Activated CD4-positive, alpha-beta T cell treated with anti-CD3 and anti-CD28 coated beads, Interleukin-2, Interleukin-6, amounts not matched to agents 100 ng/mL and 50 ng/mL, durations not matched to agents 16 hours and 8 hours (primary cell): Measurements from ENCODE around the gene PTPRG.

ENCODE experiments used
- DNase-seq: peaks from one replicate; pipeline ENCODE4 v3.0.0-alpha.2; 2020

The PTPRG gene

DNA sequence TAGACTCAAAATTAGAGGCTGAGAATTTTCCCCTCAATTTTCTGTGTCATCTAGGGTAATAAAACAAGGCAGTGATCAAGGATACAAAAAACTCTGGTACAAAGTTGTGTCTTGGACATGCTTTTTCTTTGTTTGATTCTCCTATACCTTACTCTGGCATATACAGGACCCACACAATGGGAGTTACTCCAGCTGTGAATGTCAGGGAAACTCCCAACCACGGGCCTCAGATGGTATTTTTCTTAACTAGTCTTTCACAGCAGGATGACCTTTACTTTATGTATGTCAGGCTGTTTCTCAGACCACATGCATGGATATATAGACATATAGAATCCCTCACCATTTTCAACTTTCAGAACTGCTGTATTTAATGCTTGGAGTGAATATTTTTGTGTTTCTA lies 770.6 kb downstream of the PTPRG start:
- DNase-seq, result no peak

DNA sequence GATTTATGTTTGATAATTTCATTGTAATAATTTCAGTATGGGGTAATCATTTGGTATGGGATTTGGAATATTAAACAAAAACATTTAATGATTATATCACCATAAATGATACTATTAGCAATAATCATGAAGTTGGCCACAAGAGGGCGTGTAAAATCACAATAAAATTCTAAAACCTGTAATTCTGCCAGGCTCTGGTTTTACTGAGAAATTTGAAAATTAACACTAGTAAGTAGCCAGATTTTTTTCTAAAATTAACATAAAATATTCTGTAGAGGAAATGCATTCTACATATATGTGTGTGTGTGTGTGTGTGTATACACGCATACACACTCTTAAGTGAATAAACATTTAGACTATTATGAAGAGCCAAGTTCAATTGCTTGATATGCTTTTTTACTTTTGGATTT lies 771.5 kb downstream of the PTPRG start:
- DNase-seq, result peak; percentile 2

DNA sequence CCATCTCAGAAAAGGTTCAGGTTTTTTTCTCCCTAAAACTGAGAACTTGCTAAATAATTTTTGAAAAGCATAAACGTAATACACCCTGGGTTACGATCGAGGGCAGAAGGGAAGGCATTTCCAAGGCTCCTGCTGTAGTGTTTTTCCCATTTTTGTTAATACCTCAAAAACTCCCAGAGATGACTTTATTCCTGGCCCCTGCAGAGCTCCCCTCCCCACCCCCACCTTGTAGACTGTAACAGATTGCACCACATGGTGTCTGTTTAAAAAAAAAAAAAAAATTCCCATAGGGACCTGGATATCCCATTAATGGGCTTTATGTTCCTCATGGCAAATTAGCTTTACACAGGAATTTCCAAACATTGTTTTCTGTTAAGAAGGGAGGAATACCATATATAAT lies 773.8 kb downstream of the PTPRG start:
- no peak for DNase-seq

DNA sequence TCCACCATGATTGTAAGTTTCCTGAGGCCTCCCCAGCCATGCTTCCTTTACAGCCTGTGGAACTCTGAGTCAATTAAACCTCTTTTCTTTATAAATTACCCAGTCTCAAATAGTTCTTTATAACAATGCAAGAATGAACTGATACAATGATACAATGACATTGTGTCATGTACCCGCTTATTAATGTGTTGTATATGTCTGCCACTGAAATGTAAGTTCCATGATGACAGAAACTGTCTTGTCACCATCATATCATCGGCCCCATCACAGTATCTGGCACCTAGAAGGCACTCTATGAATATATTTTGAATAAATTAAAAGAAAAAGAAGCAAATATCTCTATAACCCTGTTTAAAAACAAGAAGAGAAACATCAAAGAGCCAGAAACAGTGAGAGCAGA lies 782.4 kb downstream of the PTPRG start:
- no peak for DNase-seq
